Natural killer cell (primary cell): ENCODE data around the gene MARVELD1. TPM values are rescaled to one million over a fixed set of nuclear protein-coding genes. Genes with fewer than 3 reads are reported as not detected.

Experiments
- ATAC-seq, 3 donors: fragments of 150-1000 bp in 2 of 3; fragments of 200-7000 bp in 1 of 3; cut with Tn5 transposase; 1 replicate in 1 of 3; 2 replicates in 2 of 3; pipeline ENCODE4 v1.10.0; 2021; ENCODE audit warnings: mild to moderate bottlenecking in 2 of 3, moderate library complexity in 2 of 3
- DNase-seq, 2 donors: peaks; one replicate each; pipeline versions ENCODE4 v3.0.0 to v3.0.0-alpha.2; 2013 to 2021; ENCODE audit warnings: mixed read lengths in 1 of 2
- H3K27ac ChIP-seq: one replicate; pipeline ENCODE4 v1.5.1; 2013; ENCODE audit warnings: mild to moderate bottlenecking, low read length
- H3K27me3 ChIP-seq: one replicate; pipeline ENCODE4 v1.6.1; 2013; ENCODE audit warnings: low read length; ENCODE audit not compliant: control insufficient read depth, insufficient read depth
- H3K36me3 ChIP-seq: one replicate; pipeline ENCODE4 v1.6.1; 2013; ENCODE audit warnings: low read length; ENCODE audit not compliant: control insufficient read depth, insufficient read depth
- H3K4me1 ChIP-seq: one replicate; pipeline ENCODE4 v1.6.1; 2013; ENCODE audit warnings: low read length; ENCODE audit not compliant: control insufficient read depth, insufficient read depth
- H3K4me3 ChIP-seq: one replicate; pipeline ENCODE4 v1.5.1; 2013; ENCODE audit warnings: low read length
- H3K9me3 ChIP-seq: one replicate; pipeline ENCODE4 v1.6.1; 2013; ENCODE audit warnings: low read length; ENCODE audit not compliant: control insufficient read depth, insufficient read depth
- H3K27ac Mint-ChIP-seq, 2 donors: one replicate each; pipeline ENCODE4 v1.8.0; 2022; ENCODE audit warnings: mild to moderate bottlenecking in 2 of 2, mixed read lengths in 2 of 2, moderate library complexity in 1 of 2
- H3K27me3 Mint-ChIP-seq, 2 donors: one replicate each; pipeline ENCODE4 v1.8.0; 2022; ENCODE audit warnings: low read depth in 2 of 2, mixed read lengths in 2 of 2
- H3K36me3 Mint-ChIP-seq: one replicate; pipeline ENCODE4 v1.8.0; 2022; ENCODE audit warnings: mixed read lengths
- H3K4me1 Mint-ChIP-seq, 2 donors: one replicate each; pipeline ENCODE4 v1.8.0; 2022; ENCODE audit warnings: mixed read lengths in 2 of 2
- H3K4me3 Mint-ChIP-seq: one replicate; pipeline ENCODE4 v1.8.0; 2022; ENCODE audit warnings: mild to moderate bottlenecking, moderate library complexity, mixed read lengths
- H3K9me3 Mint-ChIP-seq, 2 donors: one replicate each; pipeline ENCODE4 v1.8.0; 2022; ENCODE audit warnings: mixed read lengths in 2 of 2
- CTCF ChIP-seq: fragments of 200-600 bp; IDR thresholded peaks from one replicate; pipeline ENCODE4 v1.8.0; 2022; ENCODE audit warnings: antibody characterized with exemption
- WGBS: methylation state at CpG from one replicate; pipeline ENCODE4 v1.1.7; 2013; ENCODE audit warnings: missing lambda C conversion rate; ENCODE audit not compliant: insufficient coverage; 5-methylcytosine and 5-hydroxymethylcytosine counted together
- intact Hi-C: fragments of 100-400 bp; cut with micrococcal nuclease; formaldehyde crosslinking; loops from one replicate; pipeline ENCODE4 v1.14.2; 2022
- total RNA-seq, 4 donors: library from RNA; stranded (reverse); fragments of 120-200 nt in 1 of 4; gene quantifications; one replicate each; pipeline versions ENCODE4 v1.2.3 to v1.2.4, GENCODE V29; 2013 to 2022

The MARVELD1 gene
- total RNA-seq, 3 donors from 2014 or later (not counting 1 experiment from before 2014, with no cell fraction given): 0.40 to 0.84 (median 0.40) TPM

GRCh38 chr10:97715259-97715874 lies 1.8 kb downstream of the MARVELD1 start:
- peaks cover 15 to 26% of the 10 kb centered on the region in 2 donors for H3K4me1 Mint-ChIP-seq
- Histone ChIP-seq H3K36me3 (no peaks in the 10 kb centered on the region), H3K9me3 (no peaks in the 10 kb centered on the region), H3K27me3 (peaks cover 3% of the 10 kb centered on the region), H3K27ac (no peak overlapping the region), H3K4me1 (peaks cover 16% of the 10 kb centered on the region), H3K4me3 (no peak overlapping the region)
- TF ChIP-seq CTCF: no peak
- no peak overlapping the region for H3K27ac Mint-ChIP-seq
- peak overlapping the region; percentile 70 for H3K4me3 Mint-ChIP-seq
- H3K9me3 Mint-ChIP-seq: no peaks in the 10 kb centered on the region
- ATAC-seq (no peak), DNase-seq (no peak)
- intact Hi-C loops: no loop called here
- WGBS: 89% methylated on average over 7 of the region's 8 CpGs
- H3K27me3 Mint-ChIP-seq: peaks cover 34 to 38% of the 10 kb centered on the region in 2 donors
- no peaks in the 10 kb centered on the region for H3K36me3 Mint-ChIP-seq

GRCh38 chr10:97717627-97718026 lies 4.1 kb downstream of the MARVELD1 start:
- peaks cover 23 to 31% of the 10 kb centered on the region in 2 donors for H3K27me3 Mint-ChIP-seq
- intact Hi-C loops: no loop called here
- peaks cover 16% of the 10 kb centered on the region for H3K4me1 ChIP-seq
- no peak overlapping the region for H3K27ac ChIP-seq
- ATAC-seq: no peak
- no peaks in the 10 kb centered on the region for H3K9me3 Mint-ChIP-seq
- H3K27ac Mint-ChIP-seq: no peak overlapping the region
- no peak overlapping the region for H3K4me3 ChIP-seq
- no peaks in the 10 kb centered on the region for H3K36me3 Mint-ChIP-seq
- no peaks in the 10 kb centered on the region for H3K36me3 ChIP-seq
- no peaks in the 10 kb centered on the region for H3K9me3 ChIP-seq
- no peak for TF ChIP-seq CTCF
- H3K4me1 Mint-ChIP-seq: peaks cover 14 to 26% of the 10 kb centered on the region in 2 donors
- no peak overlapping the region for H3K4me3 Mint-ChIP-seq
- WGBS: 93% methylated on average over 7 of the region's 7 CpGs
- H3K27me3 ChIP-seq: peaks cover 3% of the 10 kb centered on the region
- DNase-seq: no peak

GRCh38 chr10:97718178-97718577 lies 4.6 kb downstream of the MARVELD1 start:
- no peaks in the 10 kb centered on the region for H3K36me3 Mint-ChIP-seq
- H3K9me3 Mint-ChIP-seq: no peaks in the 10 kb centered on the region
- Histone ChIP-seq H3K36me3 (no peaks in the 10 kb centered on the region), H3K27ac (no peak overlapping the region), H3K4me1 (peaks cover 11% of the 10 kb centered on the region), H3K4me3 (no peak overlapping the region), H3K27me3 (no peaks in the 10 kb centered on the region), H3K9me3 (no peaks in the 10 kb centered on the region)
- DNase-seq (no peak), ATAC-seq (no peak)
- H3K27me3 Mint-ChIP-seq: peaks cover 17 to 26% of the 10 kb centered on the region in 2 donors
- H3K27ac Mint-ChIP-seq: no peak overlapping the region
- intact Hi-C loops: no loop called here
- TF ChIP-seq CTCF: no peak
- 63% methylated on average over 4 of the region's 6 CpGs for WGBS
- no peak overlapping the region for H3K4me3 Mint-ChIP-seq
- H3K4me1 Mint-ChIP-seq: peaks cover 9 to 20% of the 10 kb centered on the region in 2 donors

GRCh38 chr10:97718659-97719142 lies 5.2 kb downstream of the MARVELD1 start:
- intact Hi-C loops: no loop called here
- no peak for ATAC-seq

More at GRCh38 chr10:97718659-97719142, 5.2 kb downstream of the MARVELD1 start:
- no peak for DNase-seq
- no peak overlapping the region for H3K4me3 ChIP-seq
- peaks cover 8 to 18% of the 10 kb centered on the region in 2 donors for H3K4me1 Mint-ChIP-seq
- H3K4me1 ChIP-seq: peaks cover 7% of the 10 kb centered on the region
- no peaks in the 10 kb centered on the region for H3K36me3 ChIP-seq
- no peak overlapping the region for H3K27ac Mint-ChIP-seq
- H3K4me3 Mint-ChIP-seq: no peak overlapping the region
- no peak for TF ChIP-seq CTCF
- no peak overlapping the region for H3K27ac ChIP-seq
- H3K9me3 ChIP-seq: no peaks in the 10 kb centered on the region
- 71% methylated on average over 6 of the region's 8 CpGs for WGBS
- H3K9me3 Mint-ChIP-seq: no peaks in the 10 kb centered on the region
- H3K36me3 Mint-ChIP-seq: no peaks in the 10 kb centered on the region
- no peaks in the 10 kb centered on the region for H3K27me3 ChIP-seq
- H3K27me3 Mint-ChIP-seq: peaks cover 17 to 26% of the 10 kb centered on the region in 2 donors
